NCI-H2029 (cell line): Measurements from ENCODE around the gene SFMBT2.
"Not testable (repeated sequence)": the region's sequence is repeated elsewhere in the genome, so short reads cannot be mapped to it uniquely, and the experiment has no call there.

ENCODE experiments used
- DNase-seq: peaks from one replicate; lab custom pipeline; 2025; lab: John Stamatoyannopoulos, UW

The SFMBT2 gene

DNA sequence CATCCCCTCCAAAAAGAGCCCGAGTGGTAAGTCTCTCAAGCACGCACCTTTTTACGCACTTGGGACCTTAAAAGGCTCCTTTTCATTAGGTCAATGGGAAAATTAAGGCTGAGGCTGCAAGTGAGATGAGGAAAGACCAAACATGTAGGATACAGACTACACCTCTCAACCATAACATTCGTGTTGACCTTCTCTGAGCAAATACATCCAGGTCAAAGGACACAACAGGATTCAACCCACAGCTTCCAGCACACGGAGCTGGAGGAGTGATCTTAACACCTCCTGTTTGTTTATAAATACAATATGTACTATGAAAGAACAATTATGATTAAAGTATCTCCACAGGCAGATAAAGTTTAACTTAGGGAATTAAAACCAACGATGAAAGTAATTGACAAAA lies 9.7 kb downstream of the SFMBT2 start:
- DNase-seq, result no peak

- no peak for DNase-seq
Observed at GRCh38 chr10:7400068-7400715, 10.6 kb downstream of the SFMBT2 start.

GRCh38 chr10:7399533-7399932 lies 11.3 kb downstream of the SFMBT2 start:
- DNase-seq, result no peak

DNA sequence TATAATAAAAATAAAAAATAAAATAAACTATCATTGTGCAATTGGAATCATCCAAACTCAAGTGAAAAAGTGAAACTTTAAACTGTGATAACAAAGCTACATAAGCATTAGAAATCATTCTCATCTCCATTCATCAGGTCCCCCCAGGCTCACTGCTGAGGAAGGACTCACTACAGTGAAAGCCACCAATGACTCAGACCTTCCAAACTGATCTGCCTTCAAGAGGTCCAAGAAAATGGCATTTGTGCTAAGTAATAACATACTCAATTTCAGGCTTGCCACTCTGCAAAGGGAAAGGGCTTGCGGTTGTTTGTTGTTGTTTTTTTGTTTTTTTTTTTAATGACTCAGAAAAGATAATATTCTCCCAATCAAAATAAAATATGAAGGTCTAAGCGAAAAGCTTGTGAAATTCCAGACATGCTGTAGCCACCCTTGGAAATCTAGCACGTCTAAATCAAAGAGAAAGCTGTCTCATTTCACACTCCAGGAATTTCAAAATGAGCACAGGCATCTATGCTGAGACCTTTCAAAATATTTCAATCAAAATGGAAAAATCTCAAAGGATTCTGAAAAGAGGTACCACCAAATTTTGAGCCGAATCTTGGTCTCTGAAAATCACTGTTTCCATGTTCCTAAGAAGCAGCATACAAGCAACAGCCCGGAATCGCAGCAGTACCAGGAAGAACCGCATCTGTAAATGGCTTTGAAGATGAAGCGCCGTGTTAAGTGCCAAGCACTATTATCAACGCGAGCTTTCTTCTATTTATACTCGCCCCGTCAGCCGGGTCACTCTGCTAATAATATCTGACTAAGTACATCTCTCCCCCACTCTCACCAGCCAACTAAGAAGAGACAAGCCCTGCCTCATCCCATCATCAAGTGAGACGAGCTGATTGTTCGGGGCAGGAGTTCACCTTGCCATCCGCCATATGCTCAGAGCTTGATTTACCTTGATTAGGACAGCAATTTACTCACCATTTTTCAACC lies 13.5 kb downstream of the SFMBT2 start:
- DNase-seq, result no peak

DNA sequence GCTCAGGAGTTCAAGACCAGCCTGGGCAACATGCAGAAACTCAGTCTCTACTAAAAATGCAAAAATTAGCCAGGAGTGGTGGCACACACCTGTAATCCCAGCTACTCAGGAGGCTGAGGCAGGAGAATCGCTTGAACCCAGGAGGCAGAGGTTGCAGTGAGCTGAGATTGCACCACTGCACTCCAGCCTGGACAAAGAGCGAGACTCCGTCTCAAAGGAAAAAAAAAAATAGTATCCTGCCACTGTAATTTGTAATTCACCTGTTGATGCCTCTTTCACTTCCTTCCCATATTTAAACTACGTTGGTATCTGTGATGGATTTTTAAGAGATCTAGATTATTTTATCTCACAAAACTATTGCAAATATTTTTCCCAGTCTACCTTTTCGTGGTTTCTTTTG lies 18.5 kb downstream of the SFMBT2 start:
- DNase-seq, result not testable (repeated sequence)

DNA sequence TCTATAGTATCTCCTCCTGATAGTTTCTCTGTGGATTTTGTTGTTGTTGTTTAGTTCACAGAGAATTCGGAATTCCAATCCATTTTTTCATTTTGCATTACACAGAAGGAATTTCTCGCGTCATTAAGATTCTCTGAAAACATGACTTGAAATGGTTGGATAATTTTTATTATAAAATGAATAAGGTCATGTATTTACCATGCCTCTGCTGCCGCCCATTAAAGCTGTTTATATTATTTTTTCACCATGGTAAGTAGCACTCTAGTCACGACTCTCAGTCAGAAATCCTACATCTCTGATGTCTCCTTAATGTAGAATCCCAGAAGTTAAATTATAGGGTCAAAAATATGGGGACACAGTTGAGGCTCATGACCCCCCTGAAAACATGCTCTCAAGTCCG lies 19.1 kb downstream of the SFMBT2 start:
- DNase-seq, result no peak

DNA sequence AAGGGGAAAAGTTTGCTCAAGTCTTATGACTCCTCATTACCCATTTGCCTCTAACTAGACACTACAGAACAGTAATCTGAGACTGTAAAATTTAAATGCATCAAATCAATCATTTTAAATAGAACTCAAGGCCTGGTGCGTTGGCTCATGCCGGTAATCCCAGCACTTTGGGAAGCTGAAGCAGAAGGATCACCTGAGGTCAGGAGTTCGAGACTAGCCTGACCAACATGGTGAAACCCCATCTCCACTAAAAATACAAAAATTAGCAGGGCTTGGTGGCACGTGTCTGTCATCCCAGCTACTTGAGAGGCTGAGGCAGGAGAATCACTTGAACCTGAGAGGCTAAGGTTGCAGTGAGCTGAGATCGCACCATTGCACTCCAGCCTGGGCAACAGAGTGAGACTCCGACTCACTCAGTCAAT lies 20.1 kb downstream of the SFMBT2 start:
- not testable (repeated sequence) for DNase-seq

DNA sequence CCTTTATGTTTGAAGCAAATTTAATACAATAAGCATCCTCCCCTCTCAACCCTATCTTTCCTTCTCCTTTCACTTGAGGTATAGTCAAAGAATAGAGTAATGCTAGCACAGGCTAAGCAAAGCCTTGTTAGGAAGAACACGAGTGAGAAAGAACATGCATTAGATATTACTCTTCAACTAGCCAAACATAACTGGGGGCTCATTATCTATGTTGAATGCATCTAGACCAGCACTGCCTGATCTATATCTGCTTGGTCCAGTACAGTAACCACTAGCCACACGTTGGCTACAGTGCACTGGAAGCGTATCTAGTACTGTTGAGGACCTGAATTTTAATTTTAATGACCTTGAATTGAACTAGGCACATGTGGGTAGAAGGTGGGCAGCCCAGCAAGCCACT lies 21.0 kb downstream of the SFMBT2 start:
- DNase-seq, result no peak

DNA sequence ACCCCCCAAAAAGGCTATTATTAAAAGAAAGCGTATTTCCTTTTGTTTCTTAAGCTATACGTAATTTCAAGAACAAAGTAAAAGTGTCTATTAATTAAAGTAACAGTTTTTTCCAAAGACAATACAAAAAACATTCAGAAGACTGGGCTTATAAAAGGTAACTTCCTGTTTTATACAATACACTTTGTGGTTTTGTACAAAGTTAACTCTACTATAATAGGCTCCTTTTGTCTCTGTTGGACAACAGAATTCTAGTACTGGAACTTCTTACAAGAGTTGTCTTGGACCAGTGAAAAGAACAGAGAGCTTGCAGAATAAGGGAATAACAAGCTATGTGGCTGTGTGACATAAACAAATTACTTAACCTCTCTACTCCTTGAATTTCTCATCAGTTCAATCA lies 21.5 kb downstream of the SFMBT2 start:
- no peak for DNase-seq

DNA sequence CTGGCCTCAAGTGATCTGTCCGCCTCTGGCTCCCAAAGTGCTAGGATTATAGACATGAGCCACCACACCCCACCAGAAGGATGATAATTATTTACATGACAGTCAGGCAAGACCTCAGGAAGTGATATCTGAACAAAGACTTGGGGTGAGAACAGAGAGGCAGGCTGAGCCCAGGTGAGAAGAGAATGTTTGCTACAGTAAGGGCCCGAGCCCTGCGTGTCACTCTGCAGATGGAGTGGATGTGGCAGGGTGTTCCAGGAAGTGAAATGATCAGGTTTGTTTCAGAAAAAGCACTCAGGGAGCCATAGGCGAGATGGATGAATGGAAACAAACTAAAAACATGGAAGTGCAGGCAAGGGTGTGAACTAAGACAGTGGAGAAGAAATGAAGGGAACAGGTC lies 22.2 kb downstream of the SFMBT2 start:
- DNase-seq, result no peak

GRCh38 chr10:7388149-7388548 lies 22.7 kb downstream of the SFMBT2 start:
- not testable (repeated sequence) for DNase-seq

- DNase-seq, result no peak
Observed at GRCh38 chr10:7385114-7385513, 25.7 kb downstream of the SFMBT2 start.

DNA sequence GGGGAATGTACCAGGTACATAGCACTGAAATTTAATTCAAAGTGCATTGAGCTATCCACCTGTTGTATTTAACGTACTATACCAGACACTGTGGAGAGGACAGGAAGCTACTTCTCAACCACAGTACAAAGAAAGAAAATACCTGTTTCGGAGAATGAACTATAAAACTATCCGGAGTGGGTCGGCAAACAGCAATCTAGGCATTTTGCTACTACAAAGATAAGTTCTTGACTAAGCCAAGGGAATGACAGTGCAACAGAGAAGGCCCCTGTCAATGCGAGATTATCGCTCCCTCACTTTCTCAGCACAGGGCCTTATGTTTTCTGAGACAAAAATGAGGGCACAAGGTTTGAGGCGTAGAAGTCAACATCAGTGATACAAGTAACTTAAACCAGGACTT lies 27.4 kb downstream of the SFMBT2 start:
- no peak for DNase-seq

DNA sequence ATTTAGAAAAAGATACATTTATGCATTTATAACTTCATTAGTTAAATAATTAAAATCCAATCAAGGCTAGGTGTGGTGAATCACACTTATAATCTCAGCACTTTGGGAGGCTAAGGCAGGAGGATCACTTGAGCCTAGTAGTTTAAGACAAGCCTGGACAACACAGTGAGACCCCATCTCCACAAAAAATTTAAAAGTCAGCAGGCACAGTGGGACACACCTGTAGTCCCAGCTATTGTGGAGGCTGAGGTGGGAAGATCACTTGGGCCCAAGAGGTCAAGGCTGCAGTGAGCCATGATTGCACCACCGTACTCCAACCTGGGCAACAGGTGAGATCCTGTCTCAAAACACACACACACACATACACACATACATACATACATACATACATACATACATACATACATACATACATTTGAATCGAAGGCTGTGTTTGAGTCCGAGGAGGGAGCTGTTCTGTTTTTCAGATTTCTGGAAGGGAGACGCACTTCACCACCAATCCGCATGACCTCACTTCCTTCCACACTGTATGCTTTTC lies 30.1 kb downstream of the SFMBT2 start:
- no peak for DNase-seq

DNA sequence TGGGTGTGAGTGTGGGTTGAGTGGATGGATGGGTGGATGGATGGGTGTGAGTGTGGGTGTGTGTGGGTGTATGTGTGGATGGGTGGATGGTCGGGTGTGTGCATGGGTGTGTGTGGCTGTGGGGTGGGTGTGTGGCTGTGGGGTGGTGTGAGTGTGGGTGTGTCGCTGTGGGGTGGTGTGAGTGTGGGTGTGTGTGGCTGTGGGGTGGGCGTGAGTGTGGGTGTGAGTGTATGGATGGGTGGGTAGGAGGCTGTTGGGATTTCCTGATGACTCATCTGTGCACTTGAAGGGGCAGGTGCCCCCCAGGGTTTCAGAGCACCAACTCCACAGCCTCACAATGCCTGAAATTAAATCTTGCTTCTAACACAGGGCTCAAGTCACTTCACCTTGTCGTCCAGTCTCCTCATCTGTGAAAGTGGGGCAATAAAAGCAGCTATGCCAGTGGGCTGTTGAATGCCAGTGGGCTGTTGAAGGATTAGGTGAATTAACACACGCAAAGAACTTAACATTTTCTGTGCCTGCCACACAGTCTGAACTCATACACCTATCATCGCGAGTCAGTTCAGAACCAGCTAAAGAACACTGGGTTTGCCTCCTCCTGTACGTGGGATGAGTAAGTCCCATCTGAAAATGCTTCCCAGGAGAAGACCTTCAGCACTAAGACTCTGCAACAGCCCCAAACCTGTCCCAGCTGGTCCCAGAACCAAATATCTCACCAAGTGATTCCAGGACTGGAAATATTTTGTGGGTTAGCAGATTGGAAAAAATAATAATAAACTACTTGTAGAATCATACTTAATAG lies 32.0 kb downstream of the SFMBT2 start:
- DNase-seq, result no peak

DNA sequence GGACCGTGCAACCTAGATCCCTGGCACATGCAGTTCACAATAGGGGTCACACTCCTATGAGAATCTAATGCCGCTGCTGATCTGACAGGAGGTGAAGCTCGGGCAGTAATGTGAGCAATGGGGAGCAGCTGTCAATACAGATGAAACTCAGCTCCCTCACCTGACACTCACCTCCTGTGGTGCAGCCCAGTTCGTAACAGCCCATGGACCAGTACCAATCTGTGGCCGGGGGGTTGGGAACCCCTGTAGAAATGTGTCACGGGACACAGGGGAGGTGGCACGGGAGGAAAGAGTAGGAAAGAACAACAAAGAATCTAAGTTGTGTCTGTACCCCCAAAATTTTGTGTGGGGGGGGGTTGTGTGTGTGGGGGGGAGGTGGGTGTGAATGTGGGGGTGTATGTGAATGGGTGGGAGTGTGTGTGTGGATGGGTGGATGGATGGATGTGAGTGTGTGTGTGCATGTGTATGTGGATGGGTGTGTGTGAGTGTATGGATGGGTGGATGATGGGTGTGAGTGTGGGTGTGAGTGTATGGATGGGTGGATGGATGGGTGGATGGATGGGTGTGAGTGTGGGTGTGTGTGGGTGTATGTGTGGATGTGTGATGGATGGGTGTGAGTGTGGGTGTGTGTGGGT lies 33.1 kb downstream of the SFMBT2 start:
- no peak for DNase-seq

DNA sequence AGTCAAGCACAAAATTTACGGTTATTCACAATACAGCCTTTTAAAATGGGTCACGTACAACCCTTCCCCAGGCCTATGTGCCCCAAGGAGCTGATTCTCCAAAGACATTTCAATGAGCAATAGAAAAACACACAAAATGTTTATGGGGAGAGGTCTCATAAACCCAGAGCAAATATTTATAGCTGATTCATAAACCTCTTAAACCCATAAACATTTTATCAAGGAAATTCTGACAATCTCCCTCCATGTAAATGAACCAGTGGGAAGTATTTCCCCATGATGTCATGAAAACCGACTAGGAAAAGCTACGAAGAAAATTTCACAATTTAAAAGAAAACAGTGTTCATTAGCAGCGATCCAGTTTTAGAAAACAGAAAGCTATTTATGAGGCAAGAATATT lies 36.0 kb downstream of the SFMBT2 start:
- no peak for DNase-seq

GRCh38 chr10:7373039-7373438 lies 37.8 kb downstream of the SFMBT2 start:
- DNase-seq, result no peak

DNA sequence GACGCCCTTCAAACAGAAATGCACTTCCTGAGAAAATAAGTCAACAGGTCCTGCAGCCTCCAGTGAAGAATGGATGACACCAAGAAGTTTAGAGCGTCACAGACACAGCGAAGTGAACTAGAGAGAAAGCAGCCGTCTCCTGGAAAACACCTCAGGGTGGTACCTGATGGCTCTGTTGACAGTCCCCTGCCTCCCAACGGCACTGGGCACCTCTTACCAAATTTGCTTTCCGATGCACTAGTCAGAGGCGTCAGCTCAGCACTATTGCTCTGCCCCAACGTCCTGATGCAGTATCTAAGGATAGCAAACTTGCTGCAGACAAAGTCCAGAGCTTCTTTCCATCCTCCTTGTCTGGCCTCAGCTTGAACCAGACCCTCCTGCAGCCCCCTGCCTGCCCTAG lies 38.3 kb downstream of the SFMBT2 start:
- DNase-seq, result no peak

GRCh38 chr10:7370511-7370910 lies 40.3 kb downstream of the SFMBT2 start:
- no peak for DNase-seq

DNA sequence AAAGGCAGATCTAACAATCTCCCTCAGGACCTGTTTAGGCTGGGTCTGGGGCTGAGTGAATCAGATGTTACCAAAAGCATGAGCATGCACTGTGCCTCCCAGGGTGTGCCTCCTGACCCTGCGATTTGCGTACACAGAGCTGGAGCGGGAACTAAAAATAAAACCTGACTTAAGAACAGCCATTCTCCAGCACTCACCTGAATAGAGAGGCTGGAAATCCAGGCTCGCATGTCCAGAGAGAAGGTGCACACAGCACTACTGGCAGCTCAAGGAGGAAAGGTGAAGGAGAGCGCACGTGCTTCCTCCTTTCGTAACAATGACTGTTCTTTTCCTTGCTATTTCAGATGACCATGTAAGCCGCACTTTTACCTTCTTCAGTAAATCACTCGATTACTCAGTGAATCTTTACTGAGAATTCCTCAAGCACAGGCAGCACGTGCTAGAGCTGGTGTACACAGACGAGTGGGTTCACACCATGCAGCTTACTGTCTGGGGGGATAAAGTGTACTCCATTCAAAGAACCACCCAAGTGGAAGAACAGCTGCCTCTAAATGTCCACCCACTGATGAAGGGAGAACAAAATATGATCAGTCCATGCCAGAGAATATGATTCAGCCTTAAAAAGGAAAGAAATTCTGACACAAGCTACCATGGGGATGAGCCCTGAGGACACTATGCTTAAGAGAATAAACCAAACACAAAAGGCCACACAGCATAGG lies 45.6 kb downstream of the SFMBT2 start:
- DNase-seq, result no peak
